ENCODE data around the gene PROM1.

- TF ChIP-seq CTCF (IDR thresholded peaks at IDR 0.05; ENCODE audit: control extremely low read depth in 1 of 3, insufficient read depth in 1 of 3, low read depth in 1 of 3, low read length in 3 of 3): no peak
- no peak for TF ChIP-seq JUND (IDR thresholded peaks at IDR 0.05; ENCODE audit: low read length)
These were observed 115.1 kb downstream of the PROM1 start for GRCh38 chr4:15968551-15969300.

Measured in H1 (cell line).